Ascending aorta (tissue), 2 donors: ENCODE results near the gene HIVEP3. TPM values are rescaled to one million over a fixed set of nuclear protein-coding genes. Genes with fewer than 3 reads are reported as not detected.

ENCODE experiments used
- DNase-seq, 2 donors: peaks; one replicate each; pipeline ENCODE4 v3.0.0-alpha.2; 2019; ENCODE audit warnings: low spot score in 2 of 2
- H3K27ac ChIP-seq, 2 donors: fragments of 200-600 bp; sonication (generic); one replicate each; pipeline ENCODE4 v1.5.1; 2016 to 2017; ENCODE audit warnings: mild to moderate bottlenecking in 1 of 2
- H3K27me3 ChIP-seq: fragments of 200-600 bp; sonication (generic); one replicate; pipeline ENCODE4 v1.5.1; 2017
- H3K36me3 ChIP-seq, 2 donors: fragments of 200-600 bp; sonication (generic); one replicate each; pipeline ENCODE4 v1.5.1; 2016
- H3K4me1 ChIP-seq, 2 donors: fragments of 200-600 bp; sonication (generic); one replicate each; pipeline ENCODE4 v1.5.1; 2016 to 2017; ENCODE audit warnings: mild to moderate bottlenecking in 1 of 2
- H3K4me3 ChIP-seq, 2 donors: fragments of 200-600 bp; sonication (generic); one replicate each; pipeline ENCODE4 v1.5.1; 2016 to 2017; ENCODE audit warnings: mild to moderate bottlenecking in 1 of 2
- H3K9me3 ChIP-seq, 2 donors: fragments of 200-600 bp; sonication (generic); one replicate each; pipeline ENCODE4 v1.5.1; 2016
- intact Hi-C: fragments of 100-400 bp; cut with DNase I; formaldehyde crosslinking; loops from one replicate; pipeline ENCODE4 v1.15.1; 2023
- total RNA-seq: library from RNA; depleted of rRNA; stranded (reverse); fragments of >200 nt; gene quantifications from one replicate; pipeline ENCODE4 v1.1.0, GENCODE V29; 2016
- TF ChIP-seq, protein P1 (sequence below), 3 experiments: fragments of 200-600 bp in 2 of 3; fragments of 450-650 bp in 1 of 3; sonication (generic) in 2 of 3; IDR thresholded peaks; one replicate each; pipeline ENCODE4 v1.5.1; 2016 to 2019; ENCODE audit warnings: antibody characterized with exemption in 3 of 3, mild to moderate bottlenecking in 1 of 3, moderate library complexity in 1 of 3

Gene HIVEP3
- total RNA-seq, 1 donor from 2014 or later: 0.32 TPM

- H3K4me3 ChIP-seq: no peak overlapping the region
- no peaks in the 10 kb centered on the region for H3K27me3 ChIP-seq
- H3K4me1 ChIP-seq: no peaks in the 10 kb centered on the region
- no peaks in the 10 kb centered on the region for H3K9me3 ChIP-seq
- no peaks in the 10 kb centered on the region for H3K36me3 ChIP-seq
- no peak for DNase-seq
- TF ChIP-seq, protein P1, sequence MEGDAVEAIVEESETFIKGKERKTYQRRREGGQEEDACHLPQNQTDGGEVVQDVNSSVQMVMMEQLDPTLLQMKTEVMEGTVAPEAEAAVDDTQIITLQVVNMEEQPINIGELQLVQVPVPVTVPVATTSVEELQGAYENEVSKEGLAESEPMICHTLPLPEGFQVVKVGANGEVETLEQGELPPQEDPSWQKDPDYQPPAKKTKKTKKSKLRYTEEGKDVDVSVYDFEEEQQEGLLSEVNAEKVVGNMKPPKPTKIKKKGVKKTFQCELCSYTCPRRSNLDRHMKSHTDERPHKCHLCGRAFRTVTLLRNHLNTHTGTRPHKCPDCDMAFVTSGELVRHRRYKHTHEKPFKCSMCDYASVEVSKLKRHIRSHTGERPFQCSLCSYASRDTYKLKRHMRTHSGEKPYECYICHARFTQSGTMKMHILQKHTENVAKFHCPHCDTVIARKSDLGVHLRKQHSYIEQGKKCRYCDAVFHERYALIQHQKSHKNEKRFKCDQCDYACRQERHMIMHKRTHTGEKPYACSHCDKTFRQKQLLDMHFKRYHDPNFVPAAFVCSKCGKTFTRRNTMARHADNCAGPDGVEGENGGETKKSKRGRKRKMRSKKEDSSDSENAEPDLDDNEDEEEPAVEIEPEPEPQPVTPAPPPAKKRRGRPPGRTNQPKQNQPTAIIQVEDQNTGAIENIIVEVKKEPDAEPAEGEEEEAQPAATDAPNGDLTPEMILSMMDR (IDR thresholded peaks at IDR 0.05): no peak
- intact Hi-C loops: no loop called here
- no peak overlapping the region for H3K27ac ChIP-seq
Measured at GRCh38 chr1:41613689-41614574, 304.8 kb downstream of the HIVEP3 start.

- Histone ChIP-seq H3K4me1 (no peaks in the 10 kb centered on the region), H3K36me3 (no peaks in the 10 kb centered on the region), H3K4me3 (no peak overlapping the region), H3K27me3 (no peaks in the 10 kb centered on the region), H3K27ac (no peak overlapping the region), H3K9me3 (no peaks in the 10 kb centered on the region)
- no peak for DNase-seq
- intact Hi-C loops: no loop called here
- TF ChIP-seq, protein P1 (IDR thresholded peaks at IDR 0.05): no peak
Measured at GRCh38 chr1:41612953-41613352, 305.8 kb downstream of the HIVEP3 start.

- intact Hi-C loops: no loop called here
- H3K9me3 ChIP-seq: no peaks in the 10 kb centered on the region
- no peaks in the 10 kb centered on the region for H3K27me3 ChIP-seq
- H3K4me3 ChIP-seq: no peak overlapping the region
- H3K4me1 ChIP-seq: no peaks in the 10 kb centered on the region
- H3K27ac ChIP-seq: no peak overlapping the region
- no peaks in the 10 kb centered on the region for H3K36me3 ChIP-seq
- no peak for DNase-seq
- TF ChIP-seq, protein P1 (IDR thresholded peaks at IDR 0.05): no peak
Measured at GRCh38 chr1:41611932-41612450, 306.7 kb downstream of the HIVEP3 start.

DNA sequence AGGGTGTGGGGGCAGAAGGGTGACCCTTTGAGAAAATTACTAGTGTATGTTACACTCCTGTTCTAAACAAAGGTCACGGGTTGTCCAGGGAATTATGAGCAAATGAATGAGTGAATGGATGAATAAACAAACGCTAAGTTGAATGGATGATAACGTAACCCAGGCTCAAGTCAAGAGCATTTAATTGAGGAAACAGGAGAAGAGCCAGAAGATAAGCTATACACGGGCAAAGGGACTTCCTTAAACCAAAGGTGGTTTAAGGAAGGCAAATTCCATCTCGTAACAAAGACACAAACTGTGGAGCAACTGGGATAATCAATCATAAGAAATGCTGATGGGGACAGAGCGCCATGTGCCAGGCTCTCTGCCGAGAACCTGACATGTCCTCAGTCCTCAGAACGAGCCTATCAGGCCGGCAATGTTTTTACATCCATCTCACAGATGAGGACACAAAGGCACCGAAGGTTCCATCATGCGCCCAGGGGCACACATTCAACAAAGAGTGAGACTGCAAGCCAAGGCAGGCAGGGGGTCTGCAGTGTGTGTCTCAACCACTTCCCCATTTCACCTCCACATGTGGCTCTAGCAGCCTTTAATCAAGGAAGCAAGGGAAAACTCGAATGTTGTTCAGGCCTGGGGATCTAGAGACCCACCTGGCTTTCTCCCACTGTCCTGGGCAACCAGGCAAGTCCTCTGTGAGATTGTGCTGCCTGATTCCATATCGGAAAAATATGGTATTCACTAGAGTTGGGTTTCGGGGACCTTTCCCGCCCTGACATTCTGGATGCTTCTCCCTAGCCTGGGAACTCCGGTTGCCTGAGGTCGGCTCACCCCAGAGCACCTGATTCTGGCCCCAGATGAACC, 307.4 kb downstream of the HIVEP3 start:
- H3K4me1 ChIP-seq: no peaks in the 10 kb centered on the region
- H3K27ac ChIP-seq: no peak overlapping the region
- H3K4me3 ChIP-seq: no peak overlapping the region
- TF ChIP-seq, protein P1 (IDR thresholded peaks at IDR 0.05): no peak
- intact Hi-C loops: no loop called here
- DNase-seq: no peak
- H3K9me3 ChIP-seq: no peaks in the 10 kb centered on the region
- H3K36me3 ChIP-seq: no peaks in the 10 kb centered on the region
- no peaks in the 10 kb centered on the region for H3K27me3 ChIP-seq

DNA sequence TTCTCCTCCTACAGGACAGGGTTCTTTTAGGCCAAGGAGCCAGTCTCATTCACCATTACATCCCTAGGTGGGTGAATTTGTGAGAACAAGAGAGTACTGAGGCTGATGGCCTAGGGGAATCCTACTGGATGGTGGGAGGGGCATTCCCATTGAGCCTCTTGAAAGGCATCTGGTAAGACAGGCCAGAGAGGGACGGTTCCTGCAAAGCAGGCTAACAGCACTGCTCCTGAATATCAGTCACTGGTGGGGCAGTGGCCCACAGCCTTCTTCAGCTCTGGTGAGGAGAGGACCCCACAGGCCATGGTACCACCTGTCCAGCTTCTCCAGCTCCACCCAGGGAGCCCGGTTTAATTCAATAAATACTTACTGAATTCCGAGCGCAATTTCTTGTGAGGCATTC, 308.4 kb downstream of the HIVEP3 start:
- TF ChIP-seq, protein P1 (IDR thresholded peaks at IDR 0.05): no peak
- Histone ChIP-seq H3K9me3 (no peaks in the 10 kb centered on the region), H3K4me3 (no peak overlapping the region), H3K27ac (no peak overlapping the region), H3K36me3 (no peaks in the 10 kb centered on the region), H3K4me1 (no peaks in the 10 kb centered on the region), H3K27me3 (no peaks in the 10 kb centered on the region)
- DNase-seq: no peak
- intact Hi-C loops: no loop called here
